OCI-M2 (cell line): ENCODE data around the gene FXR1.
"Not testable (repeated sequence)": the region's sequence is repeated elsewhere in the genome, so short reads cannot be mapped to it uniquely, and the experiment has no call there.

ENCODE experiments used
- DNase-seq: peaks from one replicate; lab custom pipeline; 2025; ENCODE audit not compliant: unreplicated experiment; lab: John Stamatoyannopoulos, UW

The FXR1 gene

GRCh38 chr3:180912304-180913296 is at the start of gene FXR1:
Gene FXR1 (plus strand): TSS chr3:180912670. CDS start chr3:180912686, 16 bp downstream.
- DNase-seq, result peak; percentile 27

- no peak for DNase-seq
These were observed 42.3 kb upstream of the FXR1 start for GRCh38 chr3:180870008-180870699.

DNA sequence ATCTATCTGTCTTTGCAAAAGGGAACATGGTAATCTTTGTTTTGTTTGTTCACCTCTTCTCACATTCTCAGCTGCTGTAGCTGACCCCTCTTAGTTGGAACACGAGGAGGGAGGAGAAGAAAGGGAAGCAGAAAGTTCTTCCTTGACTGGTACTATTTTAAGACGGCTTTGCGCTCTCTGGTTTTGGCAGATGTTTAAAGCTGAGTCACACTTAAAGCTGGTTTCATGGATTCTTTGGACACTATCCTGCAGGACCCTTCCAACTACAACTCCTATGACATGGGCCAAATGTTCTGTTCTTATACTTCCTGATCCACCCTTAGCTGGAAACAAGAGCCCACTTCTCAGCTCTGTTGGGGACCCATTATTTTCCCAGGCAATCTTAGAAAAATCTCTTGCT is 40.6 kb upstream of the FXR1 start:
- no peak for DNase-seq

- not testable (repeated sequence) for DNase-seq
These were observed 40.0 kb upstream of the FXR1 start for GRCh38 chr3:180872430-180872829.

DNA sequence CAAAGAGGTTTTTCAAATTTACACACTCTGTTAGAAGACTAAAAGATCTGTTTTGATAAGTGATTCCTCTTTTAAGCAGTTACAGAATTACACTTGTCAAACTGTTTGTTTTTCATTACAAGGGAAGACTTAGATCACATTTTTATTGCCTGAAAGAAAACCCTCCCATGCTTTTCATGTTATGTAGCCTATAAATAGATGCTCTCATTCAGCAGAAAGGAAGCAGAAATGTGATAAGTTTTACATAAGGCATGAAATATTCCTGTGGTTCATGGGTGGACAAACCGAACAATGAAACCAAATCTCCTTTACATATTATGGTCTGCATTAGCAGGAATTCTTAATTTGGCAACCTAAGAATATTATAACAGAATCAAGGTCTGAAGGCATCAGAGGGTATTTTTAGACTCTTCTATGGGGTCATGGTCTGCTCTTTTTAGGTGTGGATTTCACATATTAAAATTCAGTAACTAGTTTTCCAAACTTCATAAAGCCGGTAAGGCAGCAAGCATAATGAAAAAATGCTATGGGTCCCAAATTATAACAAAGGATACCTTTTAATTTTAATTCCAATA is 37.3 kb upstream of the FXR1 start:
- no peak for DNase-seq

- no peak for DNase-seq
These were observed 31.2 kb upstream of the FXR1 start for GRCh38 chr3:180881065-180881801.

DNA sequence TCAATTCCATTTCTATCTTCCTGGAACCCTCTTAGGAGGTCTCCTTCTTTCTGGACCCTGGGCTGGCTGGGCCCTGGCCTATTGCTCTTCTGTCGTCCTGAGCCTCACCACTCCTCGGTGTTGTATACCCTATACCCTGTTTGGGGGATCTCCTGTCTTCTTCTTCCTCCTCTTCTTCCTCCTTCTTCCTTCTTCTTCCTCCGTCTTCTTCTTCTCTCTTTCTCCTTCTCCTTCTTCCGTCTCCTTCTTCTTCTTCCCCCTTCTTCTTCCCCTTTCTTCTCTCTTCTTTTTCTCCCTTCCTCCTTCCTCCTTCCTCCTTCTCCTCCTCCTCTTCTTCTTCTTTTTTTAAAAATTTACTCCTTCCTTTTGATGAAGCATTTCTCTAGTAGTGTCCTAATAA is 30.4 kb upstream of the FXR1 start:
- DNase-seq, result no peak

- no peak for DNase-seq
These were observed 23.4 kb upstream of the FXR1 start for GRCh38 chr3:180888992-180889560.

DNA sequence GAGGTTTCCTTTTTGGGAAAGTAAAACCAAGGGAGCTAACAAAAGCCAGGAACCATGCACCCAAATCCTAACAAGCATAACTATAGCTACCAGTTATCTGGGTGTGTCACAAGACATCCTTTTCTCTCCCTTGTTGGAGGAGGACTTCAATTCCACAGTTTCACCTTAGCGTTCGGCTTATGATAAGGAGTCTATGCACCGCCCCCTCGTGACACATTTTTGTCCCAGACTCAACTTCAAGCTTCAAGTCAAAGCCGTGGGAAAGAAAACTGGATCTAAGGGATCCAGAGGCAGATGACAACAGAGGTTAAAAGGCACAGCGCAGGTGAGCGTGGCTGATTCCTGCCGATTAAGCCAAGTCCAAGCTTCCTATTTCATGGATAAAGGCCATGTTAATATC is 13.9 kb upstream of the FXR1 start:
- no peak for DNase-seq

GRCh38 chr3:180909369-180910127 is 2.9 kb upstream of the FXR1 start:
- no peak for DNase-seq

DNA sequence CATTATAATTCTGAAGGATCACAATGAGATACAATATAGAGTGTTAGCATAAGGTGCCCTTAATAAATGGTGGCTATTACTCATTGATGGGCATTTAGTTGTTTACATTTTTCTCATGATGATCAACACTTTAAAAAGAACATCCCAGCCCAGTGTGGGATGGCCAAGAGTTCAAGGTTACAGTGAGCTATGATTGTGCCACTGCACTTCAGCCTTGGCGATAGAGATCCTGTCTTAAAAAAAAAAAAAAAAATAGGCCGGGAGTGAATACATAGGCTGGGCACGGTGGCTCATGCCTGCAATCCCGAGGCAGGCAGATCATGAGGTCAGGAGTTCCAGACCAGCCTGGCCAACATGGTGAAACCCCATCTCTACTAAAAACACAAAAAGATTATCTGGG is 1.6 kb upstream of the FXR1 start:
- DNase-seq, result no peak

DNA sequence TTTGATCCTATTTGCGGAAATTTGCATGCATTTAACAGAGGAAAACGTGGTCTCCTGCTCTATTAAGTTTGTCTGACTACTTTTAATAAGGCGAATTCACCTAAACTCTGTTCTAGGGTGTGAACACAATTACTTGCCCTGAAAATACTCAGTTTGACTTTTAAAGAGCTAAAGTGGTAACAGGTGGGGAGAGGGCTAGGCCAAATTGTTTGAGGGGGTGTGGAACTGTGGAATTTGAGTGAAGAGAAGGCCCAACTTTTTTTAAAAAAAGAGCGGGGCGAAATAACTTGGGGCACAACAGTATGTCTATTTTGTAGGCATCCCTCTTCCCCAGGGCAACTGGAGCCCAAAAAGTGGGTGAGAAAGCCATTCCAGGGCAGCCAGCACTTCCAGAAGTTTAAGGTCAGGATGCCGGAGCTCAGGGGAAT is 580 bp upstream of the FXR1 start:
- no peak for DNase-seq

- no peak for DNase-seq
These were observed 1.3 kb downstream of the FXR1 start for GRCh38 chr3:180913581-180914404.

GRCh38 chr3:180918542-180918941 is 6.1 kb downstream of the FXR1 start:
- DNase-seq, result no peak

DNA sequence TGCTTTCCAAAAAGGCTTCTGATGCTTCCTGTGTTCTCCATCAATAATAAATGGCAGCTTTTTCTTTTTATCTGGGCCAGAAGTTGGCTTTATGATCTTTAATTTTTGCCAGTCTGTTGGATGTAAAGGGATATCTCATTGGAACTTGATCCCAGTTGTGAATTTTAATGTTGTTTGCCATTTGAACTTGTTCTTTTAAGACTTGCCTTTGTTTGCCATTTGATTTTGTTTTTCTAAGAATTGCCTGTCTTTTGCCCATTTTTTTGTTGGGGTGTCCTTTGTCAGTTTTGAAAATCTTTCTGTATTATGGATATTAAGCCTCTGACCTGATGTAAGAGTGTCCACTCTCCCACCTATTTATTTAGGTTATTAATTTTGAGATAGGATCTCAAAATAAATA is 9.8 kb downstream of the FXR1 start:
- DNase-seq, result no peak

DNA sequence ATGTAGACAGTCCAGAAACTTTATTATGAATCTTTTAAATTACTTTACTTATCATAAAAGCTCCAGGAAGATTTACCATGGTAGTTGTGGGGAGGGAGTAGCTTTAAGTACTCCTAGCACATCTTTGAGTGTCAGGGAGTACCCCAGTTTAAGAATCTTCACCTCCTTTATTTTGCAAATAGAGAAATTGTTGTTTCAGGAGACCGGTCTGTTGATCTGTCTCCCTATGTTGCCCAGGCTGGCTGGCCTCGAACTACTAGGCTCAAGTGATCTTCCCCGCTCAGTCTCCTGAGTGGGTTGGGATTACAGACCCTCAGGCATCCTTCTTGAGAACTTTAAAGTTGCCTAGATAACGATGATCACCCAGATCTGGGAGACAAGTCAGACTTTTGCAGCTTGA is 11.1 kb downstream of the FXR1 start:
- DNase-seq, result no peak

GRCh38 chr3:180926526-180926925 is 14.1 kb downstream of the FXR1 start:
- DNase-seq, result no peak

- no peak for DNase-seq
These were observed 16.9 kb downstream of the FXR1 start for GRCh38 chr3:180929376-180929775.

GRCh38 chr3:180930526-180930925 is 18.1 kb downstream of the FXR1 start:
- no peak for DNase-seq
